Hepatocyte (in vitro differentiated cells): ENCODE measurements around the gene SLC66A2. TPM values are rescaled to one million over a fixed set of nuclear protein-coding genes. Genes with fewer than 3 reads are reported as not detected.

ENCODE experiments used
- DNase-seq: peaks from one replicate; pipeline ENCODE4 v3.0.0-alpha.2; 2016; ENCODE audit warnings: low spot score
- H2AFZ ChIP-seq: fragments of 200-600 bp; sonication (generic); 2 replicates; pipeline ENCODE4 v1.6.0; 2016; ENCODE audit warnings: antibody characterized with exemption, mild to moderate bottlenecking
- H3K27ac ChIP-seq: fragments of 200-600 bp; sonication (generic); 2 replicates; pipeline ENCODE4 v1.5.1; 2016; ENCODE audit warnings: mild to moderate bottlenecking
- H3K27me3 ChIP-seq: fragments of 200-600 bp; sonication (generic); 2 replicates; pipeline ENCODE4 v1.6.1; 2016
- H3K36me3 ChIP-seq: fragments of 200-600 bp; sonication (generic); replicated peaks from 2 replicates; pipeline ENCODE4 v1.5.1; 2016; ENCODE audit warnings: low read depth; ENCODE audit not compliant: insufficient read depth
- H3K4me1 ChIP-seq: fragments of 200-600 bp; sonication (generic); 2 replicates; pipeline ENCODE4 v1.5.1; 2016; ENCODE audit warnings: mild to moderate bottlenecking, moderate library complexity; ENCODE audit not compliant: insufficient read depth
- H3K4me2 ChIP-seq: fragments of 200-600 bp; sonication (generic); 2 replicates; pipeline ENCODE4 v1.6.0; 2016
- H3K4me3 ChIP-seq: fragments of 200-600 bp; sonication (generic); 2 replicates; pipeline ENCODE4 v1.5.1; 2016; ENCODE audit warnings: mild to moderate bottlenecking
- H3K79me2 ChIP-seq: fragments of 200-600 bp; sonication (generic); 2 replicates; pipeline ENCODE4 v1.6.0; 2017; ENCODE audit warnings: mild to moderate bottlenecking
- H3K9me2 ChIP-seq: fragments of 200-600 bp; sonication (generic); replicated peaks from 2 replicates; pipeline ENCODE4 v1.6.0; 2017; ENCODE audit warnings: mild to moderate bottlenecking; ENCODE audit not compliant: insufficient read depth
- H3K9me3 ChIP-seq: fragments of 200-600 bp; sonication (generic); 2 replicates; pipeline ENCODE4 v1.5.1; 2016; ENCODE audit warnings: low read depth, mild to moderate bottlenecking
- H4K20me1 ChIP-seq: fragments of 200-600 bp; sonication (generic); 2 replicates; pipeline ENCODE4 v1.6.0; 2016; ENCODE audit warnings: mild to moderate bottlenecking; ENCODE audit not compliant: insufficient read depth, poor library complexity, severe bottlenecking
- CTCF ChIP-seq: fragments of 200-600 bp; sonication (generic); IDR thresholded peaks from 2 replicates; pipeline ENCODE4 v1.5.1; 2016; ENCODE audit warnings: antibody characterized with exemption, mild to moderate bottlenecking; ENCODE audit not compliant: poor library complexity
- EZH2 ChIP-seq: fragments of 200-600 bp; sonication (generic); IDR thresholded peaks from 2 replicates; pipeline ENCODE4 v1.6.1; 2016; ENCODE audit warnings: antibody characterized with exemption, mild to moderate bottlenecking, borderline replicate concordance
- EZH2phosphoT487 ChIP-seq: fragments of 200-600 bp; sonication (generic); IDR thresholded peaks from one replicate; pipeline ENCODE4 v1.6.1; 2018; ENCODE audit warnings: antibody characterized with exemption, mild to moderate bottlenecking, low read depth, moderate library complexity; ENCODE audit not compliant: unreplicated experiment, severe bottlenecking
- WGBS: methylation state at CpG from one replicate; pipeline ENCODE4 v1.1.6; 2016; ENCODE audit warnings: low lambda C conversion rate; ENCODE audit errors: missing lambda C conversion rate; 5-methylcytosine and 5-hydroxymethylcytosine counted together
- polyA plus RNA-seq: library from polyadenylated mRNA; unstranded; fragments of >200 nt; fragmentation: Nextera tagmentation; extraction: Ambion mirVana; gene quantifications from 2 replicates; pipeline ENCODE4 v1.2.1, GENCODE V29; 2016
- total RNA-seq: library from RNA; depleted of rRNA; stranded (reverse); fragments of >200 nt; gene quantifications from 2 replicates; pipeline ENCODE4 v1.2.3, GENCODE V29; 2014

Gene SLC66A2
- total and polyA plus RNA-seq, 2 experiments from 2014 or later: 31.1 to 36.5 TPM

GRCh38 chr18:79916128-79916494, 35.3 kb downstream of the SLC66A2 start:
- DNase-seq: no peak
- Histone ChIP-seq H3K27me3 (no peaks in the 10 kb centered on the region), H3K9me2 (no peaks in the 10 kb centered on the region), H3K9me3 (no peaks in the 10 kb centered on the region), H3K36me3 (no peaks in the 10 kb centered on the region), H3K4me3 (no peak overlapping the region), H3K79me2 (no peaks in the 10 kb centered on the region), H3K27ac (no peak overlapping the region), H2AFZ (no peak overlapping the region), H3K4me2 (no peak overlapping the region), H3K4me1 (no peaks in the 10 kb centered on the region), H4K20me1 (no peaks in the 10 kb centered on the region)
- TF ChIP-seq CTCF (no peak), EZH2 (no peak), EZH2phosphoT487 (no peak)
- 97% methylated on average over 19 of the region's 26 CpGs for WGBS

- Histone ChIP-seq H2AFZ (no peak overlapping the region), H3K9me2 (no peaks in the 10 kb centered on the region), H3K4me2 (no peak overlapping the region), H3K27ac (no peak overlapping the region), H3K36me3 (no peaks in the 10 kb centered on the region), H3K4me3 (no peak overlapping the region), H4K20me1 (no peaks in the 10 kb centered on the region), H3K79me2 (peaks cover 4% of the 10 kb centered on the region), H3K27me3 (no peaks in the 10 kb centered on the region), H3K9me3 (no peaks in the 10 kb centered on the region), H3K4me1 (no peaks in the 10 kb centered on the region)
- TF ChIP-seq EZH2phosphoT487 (no peak), CTCF (no peak), EZH2 (no peak)
- peak; percentile 2 for DNase-seq
- WGBS: 96% methylated on average over 35 of the region's 50 CpGs
Observed at GRCh38 chr18:79915161-79916127, 36.0 kb downstream of the SLC66A2 start.

GRCh38 chr18:79914614-79915160, 36.8 kb downstream of the SLC66A2 start:
- no peak for TF ChIP-seq EZH2
- TF ChIP-seq CTCF: no peak
- no peak for TF ChIP-seq EZH2phosphoT487
- H4K20me1 ChIP-seq: no peaks in the 10 kb centered on the region
- H3K27me3 ChIP-seq: no peaks in the 10 kb centered on the region
- H3K4me1 ChIP-seq: no peaks in the 10 kb centered on the region
- H3K9me3 ChIP-seq: no peaks in the 10 kb centered on the region
- DNase-seq: peak; percentile 2
- 93% methylated on average over 19 of the region's 20 CpGs for WGBS
- H3K4me3 ChIP-seq: no peak overlapping the region
- H3K27ac ChIP-seq: no peak overlapping the region
- H3K4me2 ChIP-seq: no peak overlapping the region
- H3K36me3 ChIP-seq: no peaks in the 10 kb centered on the region
- H3K79me2 ChIP-seq: peaks cover 5% of the 10 kb centered on the region
- H2AFZ ChIP-seq: no peak overlapping the region
- H3K9me2 ChIP-seq: no peaks in the 10 kb centered on the region
